Gastrocnemius medialis (tissue), 4 donors: Measurements from ENCODE around the gene RPS2.

Source experiments
- CTCF ChIP-seq, 5 experiments: fragments of 450-650 bp in 3 of 5; fragments of 200-600 bp in 2 of 5; sonication (generic) in 2 of 5; IDR thresholded peaks in 4 of 5; conservative IDR thresholded peaks in 1 of 5; 1 replicate in 4 of 5; 2 replicates in 1 of 5; pipeline ENCODE4 v1.5.1; 2016 to 2019; ENCODE audit warnings: antibody characterized with exemption in 5 of 5, mild to moderate bottlenecking in 3 of 5, moderate library complexity in 3 of 5
- POLR2A ChIP-seq, 2 donors: fragments of 450-650 bp; IDR thresholded peaks; one replicate each; pipeline ENCODE4 v1.6.1; 2017; ENCODE audit warnings: antibody characterized with exemption in 2 of 2, mild to moderate bottlenecking in 2 of 2, moderate library complexity in 2 of 2

GRCh38 chr16:1981398-1981836 is 16.8 kb upstream of the RPS2 start, which contains the start of gene NOXO1:
- TF ChIP-seq CTCF (IDR thresholded peaks at IDR 0.05 in 4 of 5, conservative IDR thresholded peaks at IDR 0.05 in 1 of 5) (no peak), POLR2A (IDR thresholded peaks at IDR 0.05) (no peak)
